Activated T-helper 2 cell treated with anti-CD3 and anti-CD28 coated beads, Interferon-gamma antibody, Interleukin-2, Interleukin-4, amounts not matched to agents 10 μg/mL and 5 μg/mL and 100 μg/mL, durations not matched to agents 14 hours and 24 hours and 36 hours (primary cell): ENCODE results near the gene DOCK3. TPM values are rescaled to one million over a fixed set of nuclear protein-coding genes. Genes with fewer than 3 reads are reported as not detected.

Experiments
- DNase-seq: peaks from one replicate; pipeline ENCODE4 v3.0.0; 2021; ENCODE audit warnings: low spot score
- H3K27ac Mint-ChIP-seq: one replicate; pipeline ENCODE4 v1.8.0; 2021; ENCODE audit warnings: mixed read lengths
- H3K27me3 Mint-ChIP-seq: one replicate; pipeline ENCODE4 v1.8.0; 2021; ENCODE audit warnings: low read depth, mixed read lengths
- H3K36me3 Mint-ChIP-seq: one replicate; pipeline ENCODE4 v1.8.0; 2021; ENCODE audit warnings: low read depth, mixed read lengths
- H3K4me1 Mint-ChIP-seq: one replicate; pipeline ENCODE4 v1.8.0; 2021; ENCODE audit warnings: low read depth, mixed read lengths
- H3K4me3 Mint-ChIP-seq: one replicate; pipeline ENCODE4 v1.8.0; 2021; ENCODE audit warnings: low read depth, mild to moderate bottlenecking, moderate library complexity, mixed read lengths
- H3K9me3 Mint-ChIP-seq: one replicate; pipeline ENCODE4 v1.8.0; 2021; ENCODE audit warnings: mixed read lengths
- intact Hi-C: fragments of 100-400 bp; cut with micrococcal nuclease; formaldehyde crosslinking; loops from one replicate; pipeline ENCODE4 v1.15.1; 2023
- total RNA-seq: library from RNA; stranded (reverse); gene quantifications from 2 replicates; pipeline ENCODE4 v1.2.3, GENCODE V29; 2022

Gene DOCK3
- total RNA-seq, 1 donor from 2014 or later, result 1.4 TPM

DNA sequence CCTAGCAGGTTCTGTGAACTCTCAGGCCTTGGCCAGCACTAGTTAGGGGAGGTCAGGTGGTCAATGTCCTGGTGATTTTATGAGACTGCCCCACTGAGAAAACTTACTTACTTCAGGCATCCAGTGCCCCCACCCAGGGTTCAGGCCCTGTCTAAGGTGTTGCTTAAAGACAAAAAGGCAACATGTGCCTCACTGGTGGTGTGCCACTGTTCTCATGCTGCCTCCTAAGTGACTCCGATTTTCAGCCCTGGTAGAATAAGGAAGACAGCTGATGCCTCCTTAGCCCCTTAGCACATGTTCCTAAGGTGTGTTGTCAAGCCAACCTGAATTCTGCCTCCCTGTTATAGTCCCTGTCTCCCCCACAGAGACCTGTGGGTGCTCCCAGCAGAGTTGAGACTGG, 721.7 kb downstream of the DOCK3 start:
- H3K27me3 Mint-ChIP-seq, result no peaks in the 10 kb centered on the region
- DNase-seq, result no peak
- H3K27ac Mint-ChIP-seq, result peak overlapping the region; percentile 34
- intact Hi-C loops, result no loop called here
- H3K36me3 Mint-ChIP-seq, result peaks cover 58% of the 10 kb centered on the region
- H3K9me3 Mint-ChIP-seq, result no peaks in the 10 kb centered on the region
- H3K4me3 Mint-ChIP-seq, result no peak overlapping the region
- H3K4me1 Mint-ChIP-seq, result peaks cover 27% of the 10 kb centered on the region

DNA sequence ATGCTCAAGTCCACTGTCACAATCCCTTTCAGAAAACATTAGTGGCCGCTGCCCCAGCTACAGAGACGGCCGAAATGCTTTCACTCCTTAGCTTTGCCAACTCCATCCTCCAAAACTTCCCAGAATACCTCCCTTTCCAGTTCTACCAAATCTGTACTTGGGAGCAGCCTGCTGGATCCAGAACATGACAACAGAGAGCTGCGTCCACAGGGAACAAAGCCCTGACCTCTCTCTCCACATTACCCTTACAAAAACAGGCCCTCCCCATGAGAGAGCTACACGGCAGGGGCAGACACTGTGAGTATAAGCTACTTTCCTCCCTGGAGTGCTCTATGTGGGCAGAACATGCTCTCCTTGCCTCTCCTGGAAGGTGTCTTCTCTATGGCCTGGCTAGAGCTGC, 722.7 kb downstream of the DOCK3 start:
- Mint-ChIP-seq H3K4me1 (peaks cover 29% of the 10 kb centered on the region), H3K4me3 (no peak overlapping the region), H3K36me3 (peaks cover 60% of the 10 kb centered on the region), H3K27me3 (no peaks in the 10 kb centered on the region), H3K27ac (no peak overlapping the region), H3K9me3 (no peaks in the 10 kb centered on the region)
- DNase-seq, result no peak
- intact Hi-C loops, result no loop called here

DNA sequence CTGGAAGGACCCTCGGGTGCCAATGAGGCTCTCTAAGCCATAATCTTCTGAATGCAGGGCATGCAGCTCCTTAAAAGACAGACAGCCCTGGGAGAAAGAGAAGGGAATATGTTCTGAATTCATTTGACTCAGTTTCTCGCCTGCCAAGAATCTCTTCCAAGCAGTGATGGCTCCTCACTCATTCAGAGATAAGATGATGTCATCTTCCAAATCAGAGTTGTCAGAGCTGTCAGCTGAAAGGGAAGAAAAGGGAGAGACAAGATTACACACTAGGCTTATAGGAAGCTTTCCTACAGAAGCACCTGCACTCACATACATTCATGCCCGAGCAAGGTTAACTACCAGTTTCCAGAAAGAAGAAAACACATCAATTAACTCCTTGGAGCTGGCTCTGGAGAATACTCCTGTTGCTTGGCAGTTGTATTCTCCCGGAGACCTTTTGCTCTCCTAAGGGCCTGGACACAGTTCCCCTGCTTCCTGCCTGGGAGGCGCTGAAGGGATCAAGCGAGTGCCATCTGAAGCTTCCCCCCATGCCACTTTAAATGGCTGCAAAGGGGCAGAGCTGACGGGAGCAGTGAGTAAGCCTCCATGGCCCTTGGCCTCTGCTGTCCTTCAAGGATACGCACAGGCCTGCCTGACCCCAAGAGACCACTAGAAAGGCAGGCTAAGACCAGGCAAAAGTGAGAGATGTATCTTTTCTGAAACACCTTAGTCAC, 724.0 kb downstream of the DOCK3 start:
- DNase-seq, result no peak
- Mint-ChIP-seq H3K27me3 (no peaks in the 10 kb centered on the region), H3K4me3 (no peak overlapping the region), H3K27ac (no peak overlapping the region), H3K9me3 (no peaks in the 10 kb centered on the region), H3K36me3 (peaks cover 56% of the 10 kb centered on the region), H3K4me1 (peaks cover 29% of the 10 kb centered on the region)
- intact Hi-C loops, result no loop called here

DNA sequence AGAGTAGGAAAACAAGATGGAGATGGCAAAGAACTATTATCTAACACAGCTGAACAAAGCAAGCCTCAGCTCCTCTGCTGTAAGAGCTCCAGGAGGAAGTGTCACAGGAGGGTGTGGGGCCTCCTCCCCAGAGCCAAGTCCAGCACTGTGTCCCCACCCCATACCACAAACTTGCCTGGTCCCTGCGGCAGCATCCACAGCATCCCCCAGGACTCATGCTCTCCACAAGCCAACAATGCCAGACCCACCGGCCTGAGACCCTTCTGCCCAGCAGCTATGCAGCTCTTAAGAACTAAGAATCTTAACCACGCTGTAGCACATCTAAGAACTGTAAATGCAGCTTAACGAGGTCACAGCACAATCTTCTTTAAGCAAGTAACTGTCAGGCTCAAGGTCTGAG, 725.4 kb downstream of the DOCK3 start:
- no peak for DNase-seq
- Mint-ChIP-seq H3K9me3 (no peaks in the 10 kb centered on the region), H3K27me3 (no peaks in the 10 kb centered on the region), H3K27ac (no peak overlapping the region), H3K4me1 (peaks cover 23% of the 10 kb centered on the region), H3K4me3 (no peak overlapping the region), H3K36me3 (peaks cover 50% of the 10 kb centered on the region)
- intact Hi-C loops, result no loop called here

DNA sequence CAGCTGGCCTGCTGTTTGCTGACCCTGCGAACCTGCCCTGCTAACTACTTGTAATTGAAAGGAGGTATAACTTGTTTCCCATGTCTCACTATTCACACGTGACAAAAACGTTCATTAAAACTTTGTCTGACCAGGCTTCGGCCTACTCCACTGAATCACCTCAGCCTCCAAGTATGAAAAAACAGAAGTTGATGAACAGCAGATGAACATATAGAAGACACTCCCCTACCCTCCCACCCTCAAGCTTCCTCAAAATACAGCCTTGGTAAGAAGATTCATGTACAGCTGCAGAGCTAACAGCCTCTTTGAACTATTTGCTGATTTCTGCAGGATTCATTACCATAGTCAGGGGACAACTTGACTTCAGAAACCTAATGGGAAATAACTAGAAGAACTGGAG, 727.0 kb downstream of the DOCK3 start:
- peaks cover 48% of the 10 kb centered on the region for H3K36me3 Mint-ChIP-seq
- DNase-seq, result no peak
- no peaks in the 10 kb centered on the region for H3K27me3 Mint-ChIP-seq
- no peak overlapping the region for H3K27ac Mint-ChIP-seq
- H3K4me1 Mint-ChIP-seq, result peaks cover 13% of the 10 kb centered on the region
- intact Hi-C loops, result no loop called here
- H3K9me3 Mint-ChIP-seq, result no peaks in the 10 kb centered on the region
- no peak overlapping the region for H3K4me3 Mint-ChIP-seq

DNA sequence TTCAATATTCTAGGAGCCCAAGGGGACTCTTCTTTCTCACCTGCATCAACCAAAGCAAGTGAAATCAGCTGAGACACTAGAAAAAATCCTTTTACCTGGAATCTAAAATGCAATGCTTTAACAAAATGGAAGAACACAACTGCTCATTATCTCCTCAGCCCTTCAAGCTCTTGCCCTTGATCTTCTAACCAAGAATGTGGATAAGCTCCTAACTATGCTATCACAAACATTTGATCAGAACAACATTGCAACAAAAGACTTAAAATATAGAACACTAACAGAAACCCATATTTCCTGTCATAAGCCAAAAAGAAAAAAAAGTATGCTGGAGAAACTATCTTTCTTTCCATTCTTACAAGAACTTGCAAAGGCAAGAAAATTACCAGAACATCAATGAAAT, 728.9 kb downstream of the DOCK3 start:
- Mint-ChIP-seq H3K9me3 (no peaks in the 10 kb centered on the region), H3K27ac (peak overlapping the region; percentile 43), H3K4me1 (peaks cover 11% of the 10 kb centered on the region), H3K27me3 (no peaks in the 10 kb centered on the region), H3K4me3 (no peak overlapping the region), H3K36me3 (peaks cover 43% of the 10 kb centered on the region)
- no peak for DNase-seq
- intact Hi-C loops, result no loop called here

DNA sequence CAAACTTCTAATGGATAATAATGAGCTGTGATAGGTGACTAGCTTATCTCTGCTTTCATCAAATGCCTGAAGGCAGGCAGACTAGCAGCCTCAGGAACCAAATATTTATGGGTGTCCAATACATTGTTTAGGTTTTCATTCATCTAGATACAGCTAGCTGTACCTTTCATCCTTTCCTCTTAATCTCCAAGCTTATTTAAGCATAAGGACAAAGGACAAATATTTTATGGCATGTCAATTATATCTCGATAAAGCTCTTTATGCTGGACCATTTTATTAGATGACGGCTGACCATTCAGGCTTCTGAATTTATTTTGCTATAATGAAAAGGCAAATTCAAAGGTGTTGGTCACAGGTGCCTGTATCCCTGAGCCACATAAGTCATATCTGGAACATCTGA, 733.3 kb downstream of the DOCK3 start:
- H3K27ac Mint-ChIP-seq, result no peak overlapping the region
- H3K4me1 Mint-ChIP-seq, result peaks cover 8% of the 10 kb centered on the region
- H3K4me3 Mint-ChIP-seq, result no peak overlapping the region
- no peaks in the 10 kb centered on the region for H3K27me3 Mint-ChIP-seq
- intact Hi-C loops, result no loop called here
- no peaks in the 10 kb centered on the region for H3K9me3 Mint-ChIP-seq
- peaks cover 60% of the 10 kb centered on the region for H3K36me3 Mint-ChIP-seq
- no peak for DNase-seq

DNA sequence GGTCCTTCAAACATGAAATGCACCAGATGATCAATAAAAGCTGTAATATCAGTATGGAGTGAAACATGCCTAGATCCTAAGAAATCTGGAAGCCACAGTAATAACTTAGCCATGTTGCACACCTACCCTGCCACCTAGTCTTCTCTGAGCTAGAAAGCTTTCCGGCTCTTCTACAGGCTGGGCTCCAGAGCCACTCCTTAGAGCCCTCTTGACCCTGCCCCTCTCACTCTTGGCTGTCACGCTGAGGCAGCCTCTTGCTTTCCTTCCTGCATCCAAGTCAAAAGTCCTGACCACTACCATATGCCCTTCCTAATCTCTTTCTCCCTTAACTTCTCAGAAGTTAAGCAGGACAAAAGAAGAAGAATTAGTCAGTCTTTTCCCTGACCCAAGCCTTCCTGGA, 734.1 kb downstream of the DOCK3 start:
- DNase-seq, result no peak
- Mint-ChIP-seq H3K27me3 (no peaks in the 10 kb centered on the region), H3K9me3 (no peaks in the 10 kb centered on the region), H3K4me1 (peaks cover 3% of the 10 kb centered on the region), H3K4me3 (no peak overlapping the region), H3K36me3 (peaks cover 61% of the 10 kb centered on the region), H3K27ac (no peak overlapping the region)
- intact Hi-C loops, result no loop called here

DNA sequence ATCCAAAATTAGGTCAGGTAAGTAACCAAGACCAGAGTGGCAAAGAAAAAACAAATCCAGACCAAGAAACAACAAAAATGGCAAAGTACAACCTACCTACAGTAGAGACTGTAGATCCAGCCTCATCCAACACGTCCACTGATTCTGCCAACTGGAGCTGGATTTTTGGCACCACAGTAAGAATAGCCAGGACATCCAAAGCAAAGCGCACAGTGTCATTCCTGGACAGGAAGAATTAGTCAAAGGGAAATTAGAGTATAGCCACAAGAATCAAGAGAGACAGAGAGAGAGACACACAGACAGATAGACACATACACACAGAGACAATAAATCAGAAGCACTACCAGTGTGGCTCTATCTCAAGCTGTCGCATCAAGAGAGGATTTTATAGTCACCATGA, 747.5 kb downstream of the DOCK3 start:
- no peak for DNase-seq
- Mint-ChIP-seq H3K4me3 (no peak overlapping the region), H3K36me3 (peaks cover 57% of the 10 kb centered on the region), H3K9me3 (no peaks in the 10 kb centered on the region), H3K27me3 (no peaks in the 10 kb centered on the region), H3K4me1 (no peaks in the 10 kb centered on the region), H3K27ac (no peak overlapping the region)
- intact Hi-C loops, result no loop called here

DNA sequence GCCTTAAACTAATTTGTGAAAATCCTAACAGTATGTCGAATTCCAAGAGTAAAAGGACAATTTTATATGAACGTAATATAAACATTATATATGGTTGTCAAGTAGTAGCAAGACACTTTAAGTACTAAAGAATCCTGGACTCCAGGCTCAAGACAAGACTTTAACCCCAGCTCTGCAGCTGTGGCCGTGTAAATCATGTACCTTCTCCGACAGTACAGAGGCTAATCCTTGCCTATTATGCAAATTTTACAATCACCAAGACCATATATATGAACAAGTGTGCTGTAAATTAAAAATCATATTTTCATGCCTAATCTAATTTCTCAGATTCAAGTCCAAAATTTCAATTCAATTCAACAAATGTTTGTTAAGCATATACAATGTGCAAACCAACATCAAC, 752.2 kb downstream of the DOCK3 start:
- Mint-ChIP-seq H3K4me1 (no peaks in the 10 kb centered on the region), H3K4me3 (no peak overlapping the region), H3K36me3 (peaks cover 42% of the 10 kb centered on the region), H3K27me3 (no peaks in the 10 kb centered on the region), H3K9me3 (no peaks in the 10 kb centered on the region), H3K27ac (no peak overlapping the region)
- intact Hi-C loops, result no loop called here
- DNase-seq, result no peak

DNA sequence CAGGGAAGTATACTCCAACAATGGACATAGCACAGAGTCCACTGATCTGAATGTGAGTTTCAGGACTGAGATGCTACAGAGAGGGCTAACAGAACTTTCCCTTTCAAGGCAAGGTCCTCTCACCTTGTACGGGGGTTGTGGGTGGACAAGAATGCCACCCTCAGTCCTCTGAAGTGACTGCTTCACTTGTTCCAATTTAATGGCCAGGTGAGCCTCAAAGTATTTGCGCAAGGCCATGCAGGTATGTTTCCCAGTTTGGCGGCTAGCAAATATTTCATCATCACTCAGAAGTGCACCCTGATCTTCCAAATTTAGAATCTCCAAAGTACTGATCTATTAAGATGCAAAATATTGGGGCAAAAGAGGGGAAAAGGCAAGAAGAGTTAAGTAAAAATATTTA, 754.4 kb downstream of the DOCK3 start:
- peaks cover 38% of the 10 kb centered on the region for H3K36me3 Mint-ChIP-seq
- intact Hi-C loops, result no loop called here

More for the DNA sequence above, 754.4 kb downstream of the DOCK3 start:
- Mint-ChIP-seq H3K4me1 (no peaks in the 10 kb centered on the region), H3K27ac (no peak overlapping the region), H3K27me3 (no peaks in the 10 kb centered on the region), H3K4me3 (no peak overlapping the region), H3K9me3 (no peaks in the 10 kb centered on the region)
- no peak for DNase-seq

Other genes starting within 250 kb of the DOCK3 start
- gene CACNA2D2, start 171.3 kb upstream of the DOCK3 start, total RNA-seq, result 0.46 and 0.59 TPM in 2 replicates
- gene C3orf18, start 107.2 kb upstream of the DOCK3 start, total RNA-seq, result 35.2 and 37.2 TPM in 2 replicates
- gene HEMK1, start 105.4 kb upstream of the DOCK3 start, total RNA-seq, result 61.7 and 68.7 TPM in 2 replicates
- 351 and 355 TPM in 2 replicates for gene CISH, start 63.2 kb upstream of the DOCK3 start, total RNA-seq
- gene MAPKAPK3, start 57.8 kb upstream of the DOCK3 start, total RNA-seq, result 178 and 190 TPM in 2 replicates